HG03025 (cell line): ENCODE measurements around the gene ATP11B.
"Not testable (repeated sequence)": the region's sequence is repeated elsewhere in the genome, so short reads cannot be mapped to it uniquely, and the experiment has no call there.

Source experiments
- ATAC-seq: cut with Tn5 transposase; IDR thresholded peaks from one replicate; pipeline ENCODE4 v1.9.1; 2021; ENCODE audit warnings: mild to moderate bottlenecking, moderate library complexity; ENCODE audit not compliant: unreplicated experiment, low FRiP score

ATP11B gene

DNA sequence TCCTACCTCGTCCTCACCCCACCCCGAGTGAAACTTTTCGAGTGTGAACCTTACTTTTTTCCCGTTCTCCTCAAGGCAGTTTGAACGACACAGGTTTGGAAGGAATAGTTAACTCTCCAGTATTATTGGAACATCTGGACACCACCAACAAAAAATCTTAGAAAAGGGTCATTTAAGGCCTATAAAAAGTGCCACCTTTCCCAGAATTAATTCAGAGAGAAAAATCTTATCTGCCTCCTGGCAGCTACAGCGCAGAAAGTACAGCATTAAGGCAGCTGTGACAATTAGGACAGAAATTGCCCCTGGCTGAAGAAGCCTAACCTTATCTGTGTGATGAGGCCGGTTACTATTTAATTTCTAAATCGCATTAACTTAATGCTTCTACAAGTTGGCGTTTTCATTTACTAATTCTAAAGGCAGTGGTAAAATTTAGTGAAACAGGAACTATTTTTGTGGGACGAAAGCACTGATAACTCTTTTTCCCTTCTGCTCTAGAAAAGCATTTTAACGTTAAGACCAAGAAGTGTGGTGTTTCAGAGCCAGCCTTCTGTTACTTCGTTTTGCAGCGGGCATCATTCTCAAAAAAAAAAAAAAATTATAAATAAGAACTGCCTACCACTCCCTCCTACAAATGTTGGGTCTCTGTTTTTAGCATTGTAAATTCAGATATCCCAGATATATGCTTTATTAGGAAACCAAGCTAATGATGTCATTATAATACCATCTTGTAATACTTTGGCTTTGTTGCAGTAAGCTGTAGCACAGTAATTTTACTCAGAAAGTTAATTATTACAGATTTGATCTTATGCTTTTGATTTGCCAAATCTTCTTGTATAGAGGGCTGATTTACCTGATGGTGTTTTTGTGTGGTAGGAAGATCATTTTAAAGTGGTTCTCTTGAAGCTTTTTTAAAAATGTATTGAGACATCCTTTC, 1.4 kb downstream of the ATP11B start:
- ATAC-seq = no peak

DNA sequence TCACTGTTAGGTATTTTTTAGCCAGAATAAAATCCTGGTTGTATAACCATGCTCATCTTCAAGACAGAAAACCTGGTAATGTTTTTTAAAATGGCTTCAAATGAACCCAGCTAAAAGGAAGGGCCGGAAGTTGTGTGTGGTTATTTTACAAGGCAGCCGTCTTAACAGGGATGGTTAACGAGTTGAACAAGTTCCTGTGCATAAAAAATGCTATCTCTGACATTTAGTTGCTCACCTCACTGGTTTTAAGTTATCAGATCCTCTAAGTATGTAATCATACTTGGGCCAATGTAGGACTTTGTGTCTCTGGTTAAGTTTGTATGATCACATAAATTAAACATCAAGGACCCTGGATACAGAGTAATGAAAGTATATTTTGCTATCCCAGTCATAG, 2.1 kb downstream of the ATP11B start:
- no peak for ATAC-seq

DNA sequence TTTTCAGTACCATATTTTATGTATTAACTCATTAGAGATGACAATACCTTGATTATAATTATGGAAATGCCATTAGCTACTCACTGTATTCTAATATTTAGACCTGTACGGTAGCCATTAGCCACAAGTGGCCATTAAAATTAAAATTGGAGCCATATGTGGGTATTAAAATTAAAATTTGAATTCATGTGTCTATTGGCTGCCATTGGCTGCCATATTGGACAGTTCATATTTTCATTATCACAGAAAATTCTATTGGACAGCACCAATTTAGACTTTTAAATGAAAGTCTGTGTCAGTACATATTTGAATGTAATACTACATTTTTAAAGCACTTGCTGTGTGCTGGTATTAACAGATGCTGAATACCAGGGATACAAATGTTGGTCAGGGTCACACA, 3.0 kb downstream of the ATP11B start:
- ATAC-seq = no peak

DNA sequence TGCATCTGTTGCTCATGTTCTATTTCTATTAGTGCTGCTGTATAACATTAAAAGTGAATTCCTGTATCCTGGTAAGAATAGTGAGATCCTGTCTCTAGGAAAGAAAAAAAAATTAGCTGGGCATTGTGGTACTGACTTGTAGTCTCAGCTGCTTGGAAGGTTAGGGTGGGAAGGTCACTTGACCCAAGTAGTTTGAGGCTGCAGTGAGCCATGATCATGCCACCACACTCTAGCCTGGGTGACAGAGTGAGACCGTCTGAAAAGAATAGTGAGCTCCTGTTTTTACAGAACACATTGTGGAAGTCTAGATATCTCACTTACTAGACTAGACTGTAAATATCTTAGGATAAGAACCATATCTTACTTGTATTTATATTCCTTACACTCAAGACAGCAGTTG, 4.6 kb downstream of the ATP11B start:
- no peak for ATAC-seq

GRCh38 chr3:182799143-182799542, 5.8 kb downstream of the ATP11B start:
- not testable (repeated sequence) for ATAC-seq

DNA sequence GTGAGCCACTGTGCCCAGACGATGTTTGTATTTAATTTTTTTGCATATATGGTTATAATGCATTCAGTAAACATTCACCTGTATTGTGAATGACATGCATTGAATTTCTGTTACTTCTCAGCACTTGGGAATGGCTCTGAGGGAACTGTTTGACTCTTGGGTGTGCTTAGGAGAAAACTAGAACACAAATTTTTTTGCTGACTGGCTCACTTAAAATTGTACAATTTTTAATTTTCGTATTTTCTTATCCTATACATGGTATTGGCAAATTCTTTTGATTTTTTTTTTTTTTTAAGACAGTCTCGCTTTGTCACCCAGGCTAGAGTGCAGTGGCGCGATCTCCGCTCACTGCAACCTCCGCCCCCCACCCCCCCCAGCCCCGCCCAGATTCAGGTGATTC, 7.2 kb downstream of the ATP11B start:
- no peak for ATAC-seq

DNA sequence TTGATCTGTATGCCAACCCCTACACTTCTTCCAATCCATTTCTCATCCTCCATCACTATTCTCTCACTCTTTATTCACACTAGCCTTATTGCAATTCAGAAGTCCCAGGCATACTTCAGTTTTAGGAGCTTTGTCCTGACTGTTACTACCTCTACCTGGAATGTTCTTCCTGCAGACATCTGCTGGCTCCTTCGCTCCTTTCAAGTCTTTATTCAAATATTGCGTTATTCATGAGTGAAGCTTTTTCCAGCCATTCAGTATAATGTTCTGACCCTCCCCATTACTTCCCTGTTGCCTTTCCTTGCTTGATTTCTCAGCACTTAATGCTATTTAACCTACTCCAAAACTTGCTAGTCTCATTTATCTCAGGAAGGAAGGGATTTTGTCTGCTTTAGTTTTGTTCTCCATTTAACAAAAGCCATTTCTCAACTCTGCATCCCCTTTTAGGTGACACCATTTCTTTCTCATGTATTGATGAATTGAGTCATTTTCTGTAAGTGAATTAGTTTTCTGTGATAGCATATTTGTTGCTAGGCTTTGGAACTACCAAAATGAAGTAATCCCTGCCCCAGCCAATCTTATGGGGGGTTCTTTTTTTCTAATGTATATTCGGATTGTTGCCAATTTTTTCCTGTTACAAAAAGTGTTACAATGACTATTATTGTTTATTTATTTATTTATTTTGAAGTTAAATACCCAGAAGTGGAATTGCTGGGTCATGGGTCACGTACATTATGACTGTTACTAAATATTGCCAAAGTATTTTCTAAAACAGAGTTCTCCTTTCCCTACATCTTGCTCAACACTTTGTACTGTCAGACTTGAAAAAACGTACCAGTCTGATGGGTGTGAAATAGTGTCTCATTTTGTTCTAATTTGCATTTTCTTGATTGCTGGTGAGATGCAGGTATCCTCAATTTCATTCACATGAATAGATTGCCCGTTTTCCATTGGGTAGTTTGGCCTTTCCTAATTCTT, 9.4 kb downstream of the ATP11B start:
- ATAC-seq = no peak

GRCh38 chr3:182803596-182803995, 10.3 kb downstream of the ATP11B start:
- no peak for ATAC-seq

GRCh38 chr3:182807061-182807460, 13.8 kb downstream of the ATP11B start:
- ATAC-seq = no peak

- ATAC-seq = no peak
Observed at GRCh38 chr3:182808041-182808770, 14.9 kb downstream of the ATP11B start.

DNA sequence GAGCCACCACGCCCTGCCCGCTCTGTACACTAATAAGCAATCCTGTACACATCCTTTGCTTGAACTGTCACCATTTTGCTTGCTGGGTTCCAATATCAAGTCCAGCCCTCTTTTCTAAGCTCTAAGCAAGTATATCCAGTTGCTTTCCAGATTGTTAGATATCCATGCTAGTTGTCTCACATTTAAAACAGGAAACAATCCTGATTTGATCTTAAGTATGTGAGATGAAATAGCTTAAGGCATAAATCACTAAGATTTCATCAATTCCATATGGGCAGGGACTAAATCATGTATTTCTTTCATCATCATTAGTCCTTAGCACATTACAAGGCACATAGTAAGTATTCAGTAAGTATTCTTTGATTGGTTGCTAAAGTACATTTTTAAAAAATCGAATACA, 16.2 kb downstream of the ATP11B start:
- no peak for ATAC-seq

DNA sequence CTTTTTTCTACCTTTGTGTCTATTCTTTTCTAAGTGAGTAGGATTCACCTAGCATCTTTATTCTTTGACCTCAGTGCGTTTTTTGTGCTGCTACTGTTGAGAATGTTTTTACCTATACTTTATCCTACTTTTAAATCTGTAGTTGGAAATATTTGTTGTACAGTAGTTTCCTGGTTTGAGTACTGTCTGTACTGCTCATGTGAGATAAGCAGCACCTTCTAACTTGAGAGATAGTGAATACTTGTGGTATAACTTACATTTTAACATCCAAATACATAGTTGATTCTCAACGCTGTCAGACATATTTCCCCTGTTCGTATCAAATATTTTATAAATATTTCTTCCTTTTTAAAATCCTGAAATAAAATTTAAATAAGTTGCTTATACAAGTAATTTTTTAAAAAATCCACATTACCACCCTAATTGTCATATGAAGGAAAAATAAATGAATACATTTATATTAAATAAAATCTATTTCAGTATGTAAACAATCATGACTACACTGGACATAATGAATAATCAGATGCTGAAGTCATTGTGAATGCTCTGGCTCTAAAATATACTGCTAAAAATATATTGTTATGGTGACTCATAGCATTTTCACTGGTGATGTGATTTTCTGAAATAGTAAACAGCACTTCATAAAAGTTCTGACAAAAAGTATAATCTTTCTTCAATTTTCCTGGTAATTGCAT, 17.4 kb downstream of the ATP11B start:
- ATAC-seq = no peak

DNA sequence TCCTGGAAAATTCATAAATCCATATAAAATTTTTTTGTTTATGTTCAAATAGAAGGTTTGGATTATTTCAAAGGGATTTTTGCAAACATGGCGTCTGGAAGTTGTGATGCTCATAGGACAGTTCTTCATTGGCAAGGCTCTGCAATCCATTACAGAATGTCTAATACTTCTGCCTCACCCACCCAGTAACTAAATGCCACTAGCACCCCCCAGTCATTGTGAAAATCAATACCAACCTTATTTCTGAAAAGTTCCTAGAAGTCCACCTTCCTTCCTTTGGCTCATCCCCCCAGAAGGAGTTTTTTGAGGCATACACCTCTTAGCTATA, 17.9 kb downstream of the ATP11B start:
- no peak for ATAC-seq

DNA sequence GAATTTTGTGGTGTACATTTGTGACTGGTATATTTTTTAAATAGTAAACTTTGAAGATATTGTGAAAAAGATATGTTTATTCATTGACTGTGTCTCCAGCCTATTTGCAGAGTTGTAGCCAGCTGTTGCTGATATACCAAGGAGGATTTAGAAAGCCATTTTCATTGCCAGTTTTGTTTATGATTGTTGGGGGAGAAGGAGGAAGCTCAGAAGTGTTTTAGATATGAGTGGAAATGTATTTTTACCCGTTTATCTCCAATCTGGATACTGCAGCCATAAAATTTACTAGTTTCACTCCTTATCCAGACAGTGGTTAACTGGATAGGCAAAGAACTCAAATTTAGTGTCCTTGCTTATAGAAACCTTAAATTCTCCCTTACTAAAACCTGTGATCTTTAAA, 18.8 kb downstream of the ATP11B start:
- no peak for ATAC-seq

DNA sequence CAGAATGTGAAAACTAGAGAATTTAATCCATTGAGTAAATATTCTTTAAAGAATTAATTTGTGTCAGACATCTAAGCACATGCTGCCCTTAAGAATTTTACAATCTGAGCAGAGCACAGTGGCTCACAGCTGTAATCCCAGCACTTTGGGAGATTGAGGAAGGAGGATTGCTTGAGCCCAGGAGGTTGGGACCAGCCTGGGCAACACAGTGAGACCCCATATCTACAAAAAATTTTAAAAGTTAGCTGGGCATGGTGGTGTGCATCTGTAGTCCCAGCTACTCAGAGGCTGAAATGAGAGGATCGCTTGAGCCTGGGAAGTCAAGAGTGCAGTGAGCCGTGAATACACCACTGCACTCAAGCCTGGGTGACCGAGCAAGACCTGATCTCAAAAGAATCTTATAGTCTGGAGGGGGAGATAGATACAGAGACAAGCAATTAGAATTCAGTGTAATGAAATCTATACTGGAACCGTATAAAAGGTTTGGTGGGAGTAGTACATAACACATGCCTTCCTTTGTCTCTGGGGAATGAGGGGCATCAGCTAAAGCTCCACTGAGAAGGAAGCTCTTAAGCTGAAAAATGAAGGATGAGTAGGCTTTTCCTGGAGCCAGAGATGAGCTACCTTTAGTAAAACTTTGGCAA, 21.2 kb downstream of the ATP11B start:
- ATAC-seq = no peak

GRCh38 chr3:182816181-182816580, 22.9 kb downstream of the ATP11B start:
- ATAC-seq = no peak

DNA sequence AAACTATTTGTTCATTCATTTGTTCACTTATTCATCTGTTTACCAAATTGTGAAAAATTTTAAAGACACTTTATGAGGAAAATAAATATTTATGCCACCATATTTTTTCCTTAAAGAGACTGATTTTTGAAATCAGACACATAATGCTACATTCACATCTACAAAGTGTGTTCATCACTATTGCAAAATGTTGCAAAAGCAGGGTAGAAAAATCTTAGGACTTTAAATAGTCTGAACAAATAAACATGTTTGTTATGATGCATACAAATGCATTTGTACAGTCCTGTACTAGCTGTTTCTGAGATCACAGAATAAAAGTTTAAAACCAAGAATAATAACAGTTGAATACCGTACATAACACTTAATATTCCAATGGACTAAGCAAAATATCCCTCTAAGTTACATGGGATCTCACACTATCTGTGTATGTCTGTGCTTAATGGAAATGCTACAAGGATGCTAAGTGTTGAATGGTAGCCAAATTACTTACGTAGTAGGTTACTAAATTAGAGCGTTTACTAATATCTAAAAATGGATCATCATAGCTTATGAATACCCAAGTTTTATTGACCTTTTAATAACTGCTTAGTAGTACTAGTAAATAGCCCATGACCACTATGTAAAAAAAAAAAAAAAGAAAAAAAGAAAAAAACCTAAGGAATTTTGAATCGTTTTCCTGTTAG, 25.1 kb downstream of the ATP11B start:
- no peak for ATAC-seq

DNA sequence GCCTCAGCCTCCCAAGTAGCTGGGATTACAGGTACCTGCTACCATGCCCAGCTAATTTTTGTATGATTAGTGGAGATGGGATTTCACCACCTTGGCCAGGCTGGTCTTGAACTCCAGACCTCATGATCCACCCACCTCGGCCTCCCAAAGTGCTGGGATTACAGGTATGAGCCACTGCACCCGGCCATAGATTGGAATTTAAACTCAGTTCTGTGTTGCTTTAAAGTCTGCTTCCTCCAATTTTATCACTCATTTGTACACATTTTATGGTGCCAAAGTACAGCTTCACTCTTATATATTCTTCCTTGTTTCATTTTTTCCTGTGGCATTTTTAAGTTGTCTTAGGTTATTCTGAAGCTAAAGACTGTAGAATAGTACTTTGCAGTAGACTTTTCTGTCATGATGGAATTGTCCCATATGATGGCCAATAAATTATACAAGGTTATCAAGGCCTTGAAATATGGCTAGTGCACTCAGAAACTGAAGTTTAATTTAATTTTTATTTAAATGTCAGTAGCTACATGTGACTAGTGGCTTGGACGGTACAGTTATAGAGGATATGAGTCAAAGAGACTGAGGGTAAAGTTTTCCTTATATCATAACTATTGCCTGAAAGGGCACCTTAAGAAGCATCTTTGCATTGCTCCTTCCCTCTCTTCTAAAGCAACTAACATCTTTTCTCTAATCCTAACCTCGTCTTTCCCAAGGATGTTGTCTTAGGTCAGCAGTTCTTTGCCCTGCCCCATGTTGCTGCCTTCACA, 28.1 kb downstream of the ATP11B start:
- ATAC-seq = no peak
